ENCODE measurements around the gene MCM10.

- TF ChIP-seq CTCF (IDR thresholded peaks at IDR 0.05; ENCODE audit: extremely low read depth in 1 of 2, insufficient read depth in 1 of 2, low read depth in 1 of 2, low read length in 2 of 2) (no peak), EZH2 (IDR thresholded peaks at IDR 0.05; ENCODE audit: borderline replicate concordance, low read depth, low read length, severe bottlenecking) (no peak), POLR2A (IDR thresholded peaks at IDR 0.05; ENCODE audit: low read depth, low read length) (no peak), POLR2AphosphoS5 (IDR thresholded peaks at IDR 0.05; ENCODE audit: insufficient read depth, low read depth, low read length) (no peak)
- TF ChIP-seq, protein P1, sequence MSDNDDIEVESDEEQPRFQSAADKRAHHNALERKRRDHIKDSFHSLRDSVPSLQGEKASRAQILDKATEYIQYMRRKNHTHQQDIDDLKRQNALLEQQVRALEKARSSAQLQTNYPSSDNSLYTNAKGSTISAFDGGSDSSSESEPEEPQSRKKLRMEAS (IDR thresholded peaks at IDR 0.05; ENCODE audit: insufficient read depth, insufficient read length), result no peak
Observed at GRCh38 chr10:13163859-13164258, 2.5 kb downstream of the MCM10 start.

Measured in endothelial cell of umbilical vein (primary cell).